Sciatic nerve (tissue), 2 donors: ENCODE data around the gene GLRX3. TPM values are rescaled to one million over a fixed set of nuclear protein-coding genes. Genes with fewer than 3 reads are reported as not detected.
"Not testable (repeated sequence)": the region's sequence is repeated elsewhere in the genome, so short reads cannot be mapped to it uniquely, and the experiment has no call there.

Experiments used
- ATAC-seq: fragments of 200-7000 bp; cut with Tn5 transposase; one replicate; pipeline ENCODE4 v1.9.1; 2020; ENCODE audit warnings: mild to moderate bottlenecking, moderate library complexity
- DNase-seq: peaks from one replicate; pipeline ENCODE4 v3.0.0-alpha.2; 2020; ENCODE audit warnings: low spot score
- intact Hi-C: fragments of 100-400 bp; cut with DNase I; formaldehyde crosslinking; loops from one replicate; pipeline ENCODE4 v1.14.2; 2022
- total RNA-seq: library from RNA; stranded (reverse); fragmentation: NEBNext Ultra II Directional; extraction: Animal tissue kit (Norgen Biotek cat#: 25700); gene quantifications from one replicate; pipeline ENCODE4 v1.2.1, GENCODE V29; 2021
- donor health status: DM: no; HTN: no; CAD: no.
- donor health status: DM: no; HTN: no; CAD: no.

Gene GLRX3
- total RNA-seq, result 41.0 TPM

GRCh38 chr10:130136226-130137089, at the start of gene GLRX3:
GLRX3 (plus strand) TSS chr10:130136391; CDS start chr10:130136421, 30 bp downstream.
- intact Hi-C loops, result no loop called here
- ATAC-seq, result peak; percentile 98
- DNase-seq, result peak; percentile 90

- ATAC-seq, DNase-seq, intact Hi-C loops: not testable (repeated sequence)
These were observed 45.6 kb upstream of the GLRX3 start for GRCh38 chr10:130090565-130090964.

- intact Hi-C loops, result no loop called here
- DNase-seq (no peak), ATAC-seq (no peak)
These were observed 36.8 kb upstream of the GLRX3 start for GRCh38 chr10:130099344-130099743.

- no peak for ATAC-seq
- DNase-seq, result no peak
- intact Hi-C loops, result no loop called here
These were observed 30.5 kb upstream of the GLRX3 start for GRCh38 chr10:130105724-130106123.

- DNase-seq, ATAC-seq, intact Hi-C loops: not testable (repeated sequence)
These were observed 28.0 kb upstream of the GLRX3 start for GRCh38 chr10:130108146-130108545.

- no peak for DNase-seq
- no peak for ATAC-seq
- intact Hi-C loops, result no loop called here
These were observed 27.1 kb upstream of the GLRX3 start for GRCh38 chr10:130108934-130109604.

GRCh38 chr10:130109796-130110245, 26.4 kb upstream of the GLRX3 start:
- intact Hi-C loops, result no loop called here
- DNase-seq, result peak; percentile 84
- peak; percentile 44 for ATAC-seq

- intact Hi-C loops, result no loop called here
- ATAC-seq, result peak; percentile 97
- peak; percentile 99 for DNase-seq
These were observed 25.7 kb upstream of the GLRX3 start, which contains the start of gene C10orf143 for GRCh38 chr10:130110246-130111112. C10orf143 (minus strand) TSS chr10:130110830; CDS start chr10:130110772, 58 bp downstream.

- intact Hi-C loops, result no loop called here
- DNase-seq (peak; percentile 97), ATAC-seq (peak; percentile 96)
These were observed 24.9 kb upstream of the GLRX3 start for GRCh38 chr10:130111113-130111851.

GRCh38 chr10:130111852-130112180, 24.4 kb upstream of the GLRX3 start:
- intact Hi-C loops, result no loop called here

GRCh38 chr10:130112821-130113220, 23.4 kb upstream of the GLRX3 start:
- ATAC-seq, result no peak
- intact Hi-C loops, result no loop called here

More at GRCh38 chr10:130111852-130112180, 24.4 kb upstream of the GLRX3 start:
- DNase-seq, result no peak
- ATAC-seq, result no peak

GRCh38 chr10:130116942-130117341, 19.2 kb upstream of the GLRX3 start:
- ATAC-seq, intact Hi-C loops, DNase-seq: not testable (repeated sequence)

More at GRCh38 chr10:130112821-130113220, 23.4 kb upstream of the GLRX3 start:
- no peak for DNase-seq

- DNase-seq, intact Hi-C loops, ATAC-seq: not testable (repeated sequence)
These were observed 18.7 kb upstream of the GLRX3 start for GRCh38 chr10:130117535-130117934.

GRCh38 chr10:130121486-130122079, 14.6 kb upstream of the GLRX3 start:
- no peak for DNase-seq
- intact Hi-C loops, result no loop called here
- no peak for ATAC-seq

GRCh38 chr10:130127364-130128061, 8.7 kb upstream of the GLRX3 start:
- intact Hi-C loops, result no loop called here
- DNase-seq, result no peak
- ATAC-seq, result peak; percentile 93

- intact Hi-C loops, result no loop called here
- DNase-seq (no peak), ATAC-seq (peak; percentile 24)
These were observed 8.0 kb upstream of the GLRX3 start for GRCh38 chr10:130128062-130128781.

- intact Hi-C loops, result no loop called here
- ATAC-seq, result peak; percentile 24
- DNase-seq, result no peak
These were observed 7.3 kb upstream of the GLRX3 start for GRCh38 chr10:130128922-130129321.
